Measurements from ENCODE around the gene DMD. TPM values are rescaled to one million over a fixed set of nuclear protein-coding genes. Genes with fewer than 3 reads are reported as not detected.

The DMD gene
- total and polyA plus RNA-seq, 8 donors: 6.8 to 117 (median 44.2) TPM

DNA sequence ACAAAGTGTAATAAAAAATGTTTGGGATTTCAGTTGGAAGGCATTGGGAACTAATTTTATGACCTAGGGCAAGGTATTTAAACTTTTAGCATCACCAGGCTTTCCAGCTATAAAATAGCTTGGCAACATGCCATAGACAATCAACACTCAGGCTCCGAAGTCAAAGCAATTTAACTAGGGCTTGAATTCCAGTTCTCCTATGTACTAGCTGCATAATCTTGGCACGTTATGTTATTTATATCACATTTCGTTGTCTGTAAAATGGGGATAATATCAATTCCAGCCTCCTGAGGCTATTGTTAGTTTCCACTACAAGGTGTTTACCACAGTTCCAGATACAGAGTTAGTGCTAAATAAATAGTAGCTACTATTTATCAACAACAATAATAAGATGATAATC lies 78.8 kb downstream of the DMD start:
- H3K9me3 ChIP-seq: peaks cover 0 to 4% (median 0%) of the 10 kb centered on the region in 4 donors
- peaks cover 0 to 4% (median 0%) of the 10 kb centered on the region in 3 donors for H3K27me3 ChIP-seq
- H3K4me1 ChIP-seq: no peaks in the 10 kb centered on the region
- DNase-seq: no peak
- H3K27ac ChIP-seq: no peak overlapping the region
- no peak overlapping the region for H3K4me3 ChIP-seq
- intact Hi-C loops (cut with DNase I; ENCODE audit: low total_unique reads): no loop called here
- WGBS, 5 donors: 52 to 79% (median 70%) methylated on average over 3 of the region's 3 CpGs
- TF ChIP-seq, protein P1, sequence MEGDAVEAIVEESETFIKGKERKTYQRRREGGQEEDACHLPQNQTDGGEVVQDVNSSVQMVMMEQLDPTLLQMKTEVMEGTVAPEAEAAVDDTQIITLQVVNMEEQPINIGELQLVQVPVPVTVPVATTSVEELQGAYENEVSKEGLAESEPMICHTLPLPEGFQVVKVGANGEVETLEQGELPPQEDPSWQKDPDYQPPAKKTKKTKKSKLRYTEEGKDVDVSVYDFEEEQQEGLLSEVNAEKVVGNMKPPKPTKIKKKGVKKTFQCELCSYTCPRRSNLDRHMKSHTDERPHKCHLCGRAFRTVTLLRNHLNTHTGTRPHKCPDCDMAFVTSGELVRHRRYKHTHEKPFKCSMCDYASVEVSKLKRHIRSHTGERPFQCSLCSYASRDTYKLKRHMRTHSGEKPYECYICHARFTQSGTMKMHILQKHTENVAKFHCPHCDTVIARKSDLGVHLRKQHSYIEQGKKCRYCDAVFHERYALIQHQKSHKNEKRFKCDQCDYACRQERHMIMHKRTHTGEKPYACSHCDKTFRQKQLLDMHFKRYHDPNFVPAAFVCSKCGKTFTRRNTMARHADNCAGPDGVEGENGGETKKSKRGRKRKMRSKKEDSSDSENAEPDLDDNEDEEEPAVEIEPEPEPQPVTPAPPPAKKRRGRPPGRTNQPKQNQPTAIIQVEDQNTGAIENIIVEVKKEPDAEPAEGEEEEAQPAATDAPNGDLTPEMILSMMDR (IDR thresholded peaks at IDR 0.05): no peak
- TF ChIP-seq EP300 (IDR thresholded peaks at IDR 0.05) (no peak), POLR2A (IDR thresholded peaks at IDR 0.05) (no peak), POLR2AphosphoS5 (IDR thresholded peaks at IDR 0.05) (no peak)
- H3K36me3 ChIP-seq: no peaks in the 10 kb centered on the region

DNA sequence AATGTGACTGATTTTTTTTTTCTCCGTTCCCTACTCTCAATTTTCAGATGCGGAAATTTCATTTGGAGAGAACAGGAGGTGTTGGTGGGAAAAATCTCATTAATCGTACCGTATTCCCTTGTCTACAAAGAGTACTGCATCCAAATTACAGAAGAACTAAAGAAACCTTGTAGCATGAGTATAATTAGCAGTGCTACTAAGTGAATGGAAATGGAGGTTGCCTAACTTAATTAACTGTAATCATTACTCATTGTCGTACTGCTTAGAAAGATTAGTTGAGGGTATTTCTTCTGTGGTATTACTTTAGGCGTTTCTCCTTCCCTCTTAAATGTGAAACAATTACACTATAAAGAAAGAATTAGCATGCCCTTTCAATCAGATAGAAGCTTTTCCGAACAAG lies 81.7 kb downstream of the DMD start:
- DNase-seq: no peak
- no peaks in the 10 kb centered on the region for H3K4me1 ChIP-seq
- no peaks in the 10 kb centered on the region for H3K9me3 ChIP-seq
- intact Hi-C loops (cut with DNase I; ENCODE audit: low total_unique reads): no loop called here
- H3K4me3 ChIP-seq: no peak overlapping the region
- no peaks in the 10 kb centered on the region for H3K36me3 ChIP-seq
- peaks cover 0 to 4% (median 0%) of the 10 kb centered on the region in 3 donors for H3K27me3 ChIP-seq
- TF ChIP-seq POLR2AphosphoS5 (IDR thresholded peaks at IDR 0.05) (no peak), EP300 (IDR thresholded peaks at IDR 0.05) (no peak), POLR2A (IDR thresholded peaks at IDR 0.05) (no peak)
- TF ChIP-seq, protein P1 (IDR thresholded peaks at IDR 0.05): no peak
- H3K27ac ChIP-seq: no peak overlapping the region
- WGBS, 5 donors: 82 to 95% (median 90%) methylated on average over 7 of the region's 7 CpGs

DNA sequence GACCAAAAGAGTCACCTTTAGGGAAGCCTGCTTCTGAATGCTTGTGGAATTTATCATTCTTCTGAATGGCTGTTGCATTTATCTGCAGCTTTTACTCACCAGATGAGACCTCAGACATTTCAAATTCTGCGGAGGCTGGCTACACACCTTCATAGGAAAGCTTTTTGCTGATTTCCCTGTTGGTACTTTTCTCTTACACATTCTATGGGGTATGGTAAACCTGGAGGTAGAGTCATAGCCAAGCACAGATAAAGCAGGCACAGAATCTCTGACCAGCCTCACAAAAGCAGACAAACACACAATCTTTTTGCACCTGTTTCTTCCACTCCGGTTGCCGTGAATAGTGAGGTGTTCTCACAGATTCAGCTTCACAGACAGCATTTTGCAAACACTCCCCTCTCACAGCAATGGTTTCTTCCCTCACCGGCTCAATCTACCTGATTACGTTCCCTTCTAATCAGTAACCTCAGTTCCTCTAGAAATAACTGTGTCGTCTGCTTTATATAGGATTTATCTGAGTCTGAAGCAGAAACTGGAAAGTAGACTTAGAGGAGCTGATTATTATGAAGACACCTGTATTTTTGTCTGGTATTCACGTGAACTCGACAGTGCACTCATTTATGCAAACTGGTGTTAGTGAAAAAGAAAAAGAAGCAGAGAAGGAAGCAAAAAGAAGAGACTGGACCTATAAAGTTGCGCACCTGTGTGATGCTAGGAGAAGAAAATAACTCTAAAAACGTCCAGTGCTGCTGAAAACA lies 83.1 kb downstream of the DMD start:
- no peak for TF ChIP-seq EP300 (IDR thresholded peaks at IDR 0.05)
- TF ChIP-seq, protein P1 (IDR thresholded peaks at IDR 0.05): no peak
- TF ChIP-seq POLR2AphosphoS5 (IDR thresholded peaks at IDR 0.05): no peak
- TF ChIP-seq POLR2A (IDR thresholded peaks at IDR 0.05): no peak
- Histone ChIP-seq H3K4me3 (no peak overlapping the region), H3K27ac (no peak overlapping the region), H3K27me3 (peaks cover 0 to 4% (median 0%) of the 10 kb centered on the region in 3 donors), H3K36me3 (no peaks in the 10 kb centered on the region), H3K4me1 (no peaks in the 10 kb centered on the region), H3K9me3 (no peaks in the 10 kb centered on the region)
- peak in 1 of 2 donors; percentile 6 for DNase-seq
- WGBS, 5 donors: 26 to 41% (median 39%) methylated on average over 10 of the region's 10 CpGs
- intact Hi-C loops (cut with DNase I; ENCODE audit: low total_unique reads): no loop called here

- Histone ChIP-seq H3K36me3 (no peaks in the 10 kb centered on the region), H3K27ac (no peak overlapping the region), H3K4me3 (no peak overlapping the region), H3K4me1 (no peaks in the 10 kb centered on the region), H3K27me3 (peaks cover 0 to 4% (median 0%) of the 10 kb centered on the region in 3 donors), H3K9me3 (no peaks in the 10 kb centered on the region)
- WGBS, 5 donors: 36 to 44% (median 37%) methylated on average over 6 of the region's 6 CpGs
- intact Hi-C loops (cut with DNase I; ENCODE audit: low total_unique reads): no loop called here
- TF ChIP-seq POLR2A (IDR thresholded peaks at IDR 0.05): no peak
- no peak for TF ChIP-seq EP300 (IDR thresholded peaks at IDR 0.05)
- TF ChIP-seq, protein P1 (IDR thresholded peaks at IDR 0.05): no peak
- TF ChIP-seq POLR2AphosphoS5 (IDR thresholded peaks at IDR 0.05): no peak
- DNase-seq: no peak
Measured at GRCh38 chrX:33126469-33126868, 84.9 kb downstream of the DMD start.
